ENCODE data around the gene CISD3.

The CISD3 gene

DNA sequence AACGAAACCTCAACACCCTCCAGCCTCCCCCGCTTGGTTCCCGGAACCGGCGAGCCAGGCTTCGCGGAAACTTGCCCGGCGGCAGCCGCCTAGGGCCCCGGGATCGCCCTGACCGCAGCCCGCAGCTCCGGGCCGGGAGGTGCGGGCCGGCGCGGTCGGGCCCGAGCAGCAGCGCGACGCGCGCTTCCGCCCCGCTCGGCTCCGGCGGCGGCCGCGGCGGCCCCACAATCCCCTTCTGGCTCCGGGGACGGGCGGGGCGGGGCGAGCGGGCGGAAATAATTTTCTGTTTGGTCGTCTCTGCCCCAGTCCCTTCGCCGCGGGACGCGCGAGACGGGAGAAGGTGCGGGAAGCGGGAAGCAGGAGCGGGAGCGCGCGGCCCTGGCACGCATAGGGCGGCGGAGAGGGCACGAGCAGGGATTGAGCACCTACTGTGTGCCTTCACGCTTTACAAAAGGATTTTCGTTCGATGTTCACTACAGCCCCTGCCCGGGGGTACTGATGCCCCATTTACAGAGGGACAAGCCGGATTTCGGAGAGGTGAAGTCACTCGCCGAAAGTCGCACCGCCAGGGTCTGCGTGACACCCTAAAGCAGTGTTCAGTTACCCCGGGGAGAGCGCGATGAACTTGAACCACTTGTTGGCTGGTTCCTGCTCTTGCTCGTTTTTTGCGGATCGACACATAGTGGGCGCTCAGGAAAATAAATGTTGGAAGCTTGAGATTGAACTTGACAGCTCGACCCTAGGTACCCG is 27.8 kb upstream of the CISD3 start (continued):
- TF ChIP-seq ZBTB10 (tag by site-specific recombination; IDR thresholded peaks at IDR 0.05) = peak; percentile 39
- TF ChIP-seq ZNF510 (tag by site-specific recombination; IDR thresholded peaks at IDR 0.05; ENCODE audit: insufficient replicate concordance) = no peak
- no peak for TF ChIP-seq ZNF664 (tag by site-specific recombination; IDR thresholded peaks at IDR 0.05)
- TF ChIP-seq ZNF544 (tag by site-specific recombination; IDR thresholded peaks at IDR 0.05) = no peak
- TF ChIP-seq ZNF623 (tag by site-specific recombination; IDR thresholded peaks at IDR 0.05) = peak; percentile 77
- TF ChIP-seq SCRT1 (tag by site-specific recombination; IDR thresholded peaks at IDR 0.05; ENCODE audit: borderline replicate concordance) = peak; percentile 77
- TF ChIP-seq REPIN1 (tag by site-specific recombination; IDR thresholded peaks at IDR 0.05; ENCODE audit: low read depth) = no peak
- TF ChIP-seq, protein P1, sequence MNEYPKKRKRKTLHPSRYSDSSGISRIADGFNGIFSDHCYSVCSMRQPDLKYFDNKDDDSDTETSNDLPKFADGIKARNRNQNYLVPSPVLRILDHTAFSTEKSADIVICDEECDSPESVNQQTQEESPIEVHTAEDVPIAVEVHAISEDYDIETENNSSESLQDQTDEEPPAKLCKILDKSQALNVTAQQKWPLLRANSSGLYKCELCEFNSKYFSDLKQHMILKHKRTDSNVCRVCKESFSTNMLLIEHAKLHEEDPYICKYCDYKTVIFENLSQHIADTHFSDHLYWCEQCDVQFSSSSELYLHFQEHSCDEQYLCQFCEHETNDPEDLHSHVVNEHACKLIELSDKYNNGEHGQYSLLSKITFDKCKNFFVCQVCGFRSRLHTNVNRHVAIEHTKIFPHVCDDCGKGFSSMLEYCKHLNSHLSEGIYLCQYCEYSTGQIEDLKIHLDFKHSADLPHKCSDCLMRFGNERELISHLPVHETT (tag by site-specific recombination; IDR thresholded peaks at IDR 0.05) = 0 out of 2 replicates have a peak, but pooled peaks have one; percentile 27
- TF ChIP-seq ZNF837 (tag by site-specific recombination; IDR thresholded peaks at IDR 0.05) = peak; percentile 83; the same call in 1 of the 2 replicates
- peak; percentile 89 for TF ChIP-seq ZBTB8A (tag by site-specific recombination; IDR thresholded peaks at IDR 0.05)
- TF ChIP-seq ZFP3 (tag by site-specific recombination; IDR thresholded peaks at IDR 0.05; ENCODE audit: low read depth) = no peak
- no peak for TF ChIP-seq ZNF654 (tag by site-specific recombination; IDR thresholded peaks at IDR 0.05; ENCODE audit: low read depth)
- TF ChIP-seq ZNF16 (tag by site-specific recombination; IDR thresholded peaks at IDR 0.05; ENCODE audit: low read depth) = no peak
- TF ChIP-seq KLF9 (tag by site-specific recombination; IDR thresholded peaks at IDR 0.05; ENCODE audit: low read depth) = no peak; the same call in 1 of the 2 replicates
- TF ChIP-seq ZNF645 (tag by site-specific recombination; IDR thresholded peaks at IDR 0.05) = no peak
- no peak for TF ChIP-seq ZNF677 (tag by site-specific recombination; IDR thresholded peaks at IDR 0.05)
- TF ChIP-seq ZBTB1 (tag by site-specific recombination; IDR thresholded peaks at IDR 0.05) = peak; percentile 96
- no peak for TF ChIP-seq ZNF768 (tag by site-specific recombination; IDR thresholded peaks at IDR 0.05)
- TF ChIP-seq ZNF548 (tag by site-specific recombination; IDR thresholded peaks at IDR 0.05) = no peak
- TF ChIP-seq ZNF416 (tag by site-specific recombination; IDR thresholded peaks at IDR 0.05) = no peak
- TF ChIP-seq ZNF521 (tag by site-specific recombination; IDR thresholded peaks at IDR 0.05) = no peak
- TF ChIP-seq ZNF10 (tag by site-specific recombination; IDR thresholded peaks at IDR 0.05) = peak; percentile 81
- TF ChIP-seq ZBTB7A (tag by site-specific recombination; IDR thresholded peaks at IDR 0.05; ENCODE audit: low read depth) = peak; percentile 84
- TF ChIP-seq, protein P2, sequence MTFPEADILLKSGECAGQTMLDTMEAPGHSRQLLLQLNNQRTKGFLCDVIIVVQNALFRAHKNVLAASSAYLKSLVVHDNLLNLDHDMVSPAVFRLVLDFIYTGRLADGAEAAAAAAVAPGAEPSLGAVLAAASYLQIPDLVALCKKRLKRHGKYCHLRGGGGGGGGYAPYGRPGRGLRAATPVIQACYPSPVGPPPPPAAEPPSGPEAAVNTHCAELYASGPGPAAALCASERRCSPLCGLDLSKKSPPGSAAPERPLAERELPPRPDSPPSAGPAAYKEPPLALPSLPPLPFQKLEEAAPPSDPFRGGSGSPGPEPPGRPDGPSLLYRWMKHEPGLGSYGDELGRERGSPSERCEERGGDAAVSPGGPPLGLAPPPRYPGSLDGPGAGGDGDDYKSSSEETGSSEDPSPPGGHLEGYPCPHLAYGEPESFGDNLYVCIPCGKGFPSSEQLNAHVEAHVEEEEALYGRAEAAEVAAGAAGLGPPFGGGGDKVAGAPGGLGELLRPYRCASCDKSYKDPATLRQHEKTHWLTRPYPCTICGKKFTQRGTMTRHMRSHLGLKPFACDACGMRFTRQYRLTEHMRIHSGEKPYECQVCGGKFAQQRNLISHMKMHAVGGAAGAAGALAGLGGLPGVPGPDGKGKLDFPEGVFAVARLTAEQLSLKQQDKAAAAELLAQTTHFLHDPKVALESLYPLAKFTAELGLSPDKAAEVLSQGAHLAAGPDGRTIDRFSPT (tag by site-specific recombination; IDR thresholded peaks at IDR 0.05) = peak; percentile 99
- TF ChIP-seq HOXD13 (CRISPR knock-in tag; IDR thresholded peaks at IDR 0.05; ENCODE audit: borderline replicate concordance) = no peak
- TF ChIP-seq ZNF24 (tag by site-specific recombination; IDR thresholded peaks at IDR 0.05) = peak; percentile 84
- TF ChIP-seq, protein P3, sequence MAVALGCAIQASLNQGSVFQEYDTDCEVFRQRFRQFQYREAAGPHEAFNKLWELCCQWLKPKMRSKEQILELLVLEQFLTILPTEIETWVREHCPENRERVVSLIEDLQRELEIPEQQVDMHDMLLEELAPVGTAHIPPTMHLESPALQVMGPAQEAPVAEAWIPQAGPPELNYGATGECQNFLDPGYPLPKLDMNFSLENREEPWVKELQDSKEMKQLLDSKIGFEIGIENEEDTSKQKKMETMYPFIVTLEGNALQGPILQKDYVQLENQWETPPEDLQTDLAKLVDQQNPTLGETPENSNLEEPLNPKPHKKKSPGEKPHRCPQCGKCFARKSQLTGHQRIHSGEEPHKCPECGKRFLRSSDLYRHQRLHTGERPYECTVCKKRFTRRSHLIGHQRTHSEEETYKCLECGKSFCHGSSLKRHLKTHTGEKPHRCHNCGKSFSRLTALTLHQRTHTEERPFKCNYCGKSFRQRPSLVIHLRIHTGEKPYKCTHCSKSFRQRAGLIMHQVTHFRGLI (tag by site-specific recombination; IDR thresholded peaks at IDR 0.05) = no peak
- no peak for TF ChIP-seq ATF2 (tag by site-specific recombination; IDR thresholded peaks at IDR 0.05; ENCODE audit: low read depth)

All from HEK293 (cell line).